ENCODE measurements around the gene NME4.

Gene NME4

DNA sequence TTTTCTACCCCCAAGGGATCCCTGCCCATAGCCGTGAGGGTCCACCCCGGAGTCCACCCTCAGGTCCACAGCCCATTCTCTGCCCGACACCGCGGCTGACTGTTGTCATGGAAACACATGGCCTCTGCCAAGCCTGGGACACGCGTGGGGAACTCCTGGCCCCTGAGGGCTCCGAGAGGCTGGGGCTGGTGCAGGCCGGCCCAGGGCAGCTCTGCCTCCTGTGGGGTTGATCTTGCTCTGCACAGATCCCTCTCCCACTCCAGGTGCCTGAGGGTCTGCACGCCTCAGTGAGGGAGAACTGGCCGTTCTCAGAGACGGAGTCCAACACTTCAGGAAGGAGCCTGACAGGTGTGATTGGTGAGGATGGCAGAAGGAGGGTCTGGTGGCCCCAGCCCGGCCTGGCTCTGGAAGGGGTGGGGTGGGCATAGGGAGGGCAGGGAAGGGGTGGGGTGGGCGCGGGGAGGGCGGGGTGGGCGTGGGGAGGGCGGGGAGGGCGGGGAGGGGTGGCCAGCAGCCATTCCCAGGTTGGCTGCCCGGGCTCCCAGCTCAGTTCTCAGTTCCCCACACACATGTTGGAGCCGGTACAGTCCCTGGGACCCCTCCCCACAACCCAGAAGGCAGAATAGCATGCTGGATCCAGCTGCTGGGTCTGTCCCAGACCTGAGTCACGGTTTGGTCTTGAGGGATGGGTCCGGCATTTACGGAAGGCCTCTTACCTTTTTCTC, 33.1 kb upstream of the NME4 start:
- DNase-seq: no peak

DNA sequence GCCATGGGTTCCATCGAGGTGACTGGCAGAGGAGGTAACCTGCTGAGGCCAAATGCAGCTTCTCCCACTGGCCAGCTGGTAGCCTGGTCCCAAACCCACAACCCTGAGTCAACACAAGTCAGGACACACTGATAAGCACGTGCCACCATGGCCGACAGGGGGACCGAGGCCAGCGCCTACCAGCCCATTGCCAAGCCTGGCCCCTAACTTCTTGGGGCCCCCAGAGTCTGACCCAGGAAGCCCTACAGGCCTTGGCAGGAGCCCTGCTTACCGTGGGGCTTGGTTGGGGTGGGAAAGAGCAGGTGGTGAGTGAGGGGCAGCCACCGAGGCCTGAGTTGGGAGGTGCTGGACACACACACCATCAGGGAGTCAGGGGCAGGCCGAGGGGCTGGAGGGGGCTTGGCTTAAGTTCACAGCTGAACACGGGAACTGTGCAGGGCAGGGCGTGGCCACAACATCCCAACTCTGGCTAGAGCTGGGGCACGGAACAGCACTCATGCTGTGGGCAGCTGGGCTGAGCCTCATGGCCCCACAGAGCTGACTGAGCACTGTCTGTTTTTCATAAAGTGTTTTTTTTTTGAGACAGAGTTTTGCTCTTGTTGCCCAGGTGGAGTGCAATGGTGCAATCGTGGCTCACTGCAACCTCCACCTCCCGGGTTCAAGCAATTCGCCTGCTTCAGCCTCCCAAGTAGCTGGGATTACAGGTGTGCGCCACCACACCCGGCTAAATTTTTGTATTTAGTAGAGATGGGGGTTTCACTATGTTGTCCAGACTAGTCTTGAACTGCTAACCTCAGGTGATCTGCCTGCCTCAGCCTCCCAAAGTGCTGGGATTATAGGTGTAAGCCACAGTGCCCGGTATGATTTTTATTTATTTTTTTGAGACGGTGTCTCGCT, 32.2 kb upstream of the NME4 start:
- no peak for DNase-seq

DNA sequence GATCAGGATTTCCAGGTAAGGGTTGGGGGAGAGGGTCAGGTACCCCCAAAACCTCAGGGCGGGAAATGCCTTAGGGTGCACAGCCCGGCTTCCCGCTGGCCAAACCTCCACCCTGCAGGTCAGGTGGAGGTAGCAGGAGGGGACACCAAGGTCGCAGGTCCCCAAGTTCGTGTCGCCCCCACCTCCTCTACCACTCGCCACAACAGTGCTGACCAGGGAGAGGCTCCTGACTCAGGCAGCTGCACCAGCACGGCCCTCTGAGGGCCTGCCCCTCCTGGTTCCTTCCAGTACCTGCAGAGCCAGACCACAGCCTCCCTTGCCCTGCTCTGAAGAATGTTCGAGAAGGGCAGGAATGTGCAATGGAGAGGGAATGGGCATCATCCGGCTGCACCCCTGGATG, 30.5 kb upstream of the NME4 start:
- DNase-seq: no peak

DNA sequence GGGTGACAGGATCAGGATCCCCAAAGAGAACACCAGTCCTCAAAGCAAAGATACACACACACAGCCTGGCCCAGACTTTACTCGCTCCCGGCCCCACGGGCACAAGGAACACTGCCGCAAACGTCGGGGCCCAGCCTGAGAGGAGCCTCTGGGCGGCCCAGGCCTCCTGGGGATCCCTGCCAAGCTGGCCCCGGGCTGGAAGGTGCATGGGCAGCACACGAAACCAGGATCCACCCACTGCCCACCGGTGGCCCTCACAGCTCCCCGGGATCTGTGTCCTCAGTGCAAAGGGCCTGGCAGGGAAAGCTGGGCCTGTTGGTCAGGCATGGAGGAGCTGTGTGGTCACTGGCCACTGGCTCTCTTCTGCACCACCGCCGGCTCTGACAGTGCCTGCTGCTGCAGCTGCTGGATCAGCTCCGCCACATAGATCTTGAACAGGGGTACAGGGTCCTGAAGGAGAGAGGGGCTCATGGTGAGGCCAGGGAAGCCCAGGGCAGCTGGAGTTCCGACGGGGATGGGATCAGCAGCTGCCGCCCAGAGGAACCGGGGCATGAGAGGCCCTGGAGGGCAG, 29.6 kb upstream of the NME4 start:
- no peak for DNase-seq

DNA sequence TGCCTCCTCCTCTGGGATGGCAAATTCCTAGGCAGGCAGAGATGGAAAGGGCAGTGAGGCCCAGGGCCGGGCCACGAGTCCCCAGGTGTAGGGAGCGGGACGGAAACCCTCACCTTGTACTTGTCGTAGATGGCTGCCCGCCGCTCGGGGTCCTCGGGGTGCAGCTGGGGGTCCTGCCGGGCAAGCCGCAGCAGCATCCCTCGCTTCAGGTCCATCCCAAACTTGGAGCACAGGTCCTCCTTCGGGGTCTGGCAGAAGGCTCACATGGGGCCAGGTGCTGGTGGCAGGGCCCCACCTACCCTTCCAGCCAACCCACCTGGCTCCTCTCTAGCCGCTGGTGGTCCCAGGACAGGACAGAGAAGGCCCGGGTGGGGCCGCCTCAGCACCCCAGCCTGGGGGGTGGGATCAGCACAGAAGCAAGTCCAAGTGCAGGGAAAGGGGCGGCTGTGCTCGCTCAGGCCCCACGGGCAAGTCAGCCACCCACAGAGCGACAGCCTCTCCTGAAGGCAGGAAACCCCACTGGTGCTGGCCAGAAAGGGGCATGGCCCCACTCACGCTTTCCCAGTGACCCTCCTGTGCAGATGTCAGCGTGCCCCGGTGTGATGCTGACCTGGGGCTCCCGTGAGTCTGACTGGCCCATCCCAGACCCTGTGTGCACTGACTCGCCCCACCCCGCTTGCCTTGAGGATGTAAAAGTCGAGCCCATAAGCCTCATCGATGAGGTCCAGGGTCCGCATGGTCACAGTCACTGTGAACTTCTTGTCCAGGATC, 28.4 kb upstream of the NME4 start:
- no peak for DNase-seq

DNA sequence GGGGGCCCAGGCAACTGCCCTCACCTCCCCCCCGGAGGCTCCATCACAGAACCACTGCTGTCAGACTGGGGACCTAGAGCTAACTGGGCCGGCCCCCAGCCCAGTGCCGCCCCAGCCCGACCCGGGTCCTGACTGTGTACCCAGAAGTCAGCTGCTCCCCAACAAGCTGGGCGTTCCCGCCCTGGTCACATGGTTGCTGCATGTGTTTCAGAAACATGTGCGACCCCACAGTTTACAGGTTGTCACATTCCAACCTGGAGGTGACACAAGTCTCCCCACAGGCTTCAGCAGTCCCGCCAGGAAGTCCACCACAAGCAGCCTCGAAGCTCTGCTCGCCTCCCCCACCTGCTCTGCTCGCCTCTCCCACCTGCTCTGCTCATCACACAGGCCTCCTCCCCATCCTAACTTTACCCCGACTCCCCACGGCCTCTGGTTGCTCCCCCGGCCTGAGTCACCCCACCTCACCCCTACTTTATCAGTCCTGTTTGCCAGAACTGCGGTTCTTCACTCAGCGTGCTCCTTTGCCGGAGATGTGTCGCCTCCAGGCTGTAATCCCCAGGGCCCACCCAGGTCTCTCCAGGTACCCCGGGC, 27.6 kb upstream of the NME4 start:
- DNase-seq: no peak

DNA sequence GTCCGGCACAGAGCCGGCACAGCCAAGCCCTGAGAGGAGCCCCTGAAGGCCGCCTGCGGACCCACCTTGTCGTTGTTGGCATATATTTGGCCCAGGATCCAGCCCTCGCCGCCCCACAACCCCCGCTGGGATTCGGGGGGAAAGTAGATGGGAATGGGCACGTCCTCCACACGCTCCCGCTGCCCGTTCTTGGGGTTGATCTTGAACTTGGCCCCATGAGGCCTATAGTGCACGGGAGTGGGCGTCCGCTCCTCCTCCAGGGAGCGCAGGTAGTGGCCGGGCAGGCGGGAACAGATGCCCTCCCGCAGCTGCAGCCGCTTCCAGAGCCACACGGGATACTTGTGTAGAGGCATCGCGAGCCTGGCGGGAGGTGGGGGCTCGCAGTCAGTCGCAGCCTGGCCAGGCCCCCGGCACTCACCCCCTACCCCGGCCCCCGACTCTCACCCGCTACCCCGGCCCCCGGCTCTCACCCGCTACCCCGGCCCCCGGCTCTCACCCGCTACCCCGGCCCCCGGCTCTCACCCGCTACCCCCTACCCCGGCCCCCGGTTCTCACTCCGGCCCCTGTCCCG, 27.0 kb upstream of the NME4 start:
- DNase-seq: no peak

DNA sequence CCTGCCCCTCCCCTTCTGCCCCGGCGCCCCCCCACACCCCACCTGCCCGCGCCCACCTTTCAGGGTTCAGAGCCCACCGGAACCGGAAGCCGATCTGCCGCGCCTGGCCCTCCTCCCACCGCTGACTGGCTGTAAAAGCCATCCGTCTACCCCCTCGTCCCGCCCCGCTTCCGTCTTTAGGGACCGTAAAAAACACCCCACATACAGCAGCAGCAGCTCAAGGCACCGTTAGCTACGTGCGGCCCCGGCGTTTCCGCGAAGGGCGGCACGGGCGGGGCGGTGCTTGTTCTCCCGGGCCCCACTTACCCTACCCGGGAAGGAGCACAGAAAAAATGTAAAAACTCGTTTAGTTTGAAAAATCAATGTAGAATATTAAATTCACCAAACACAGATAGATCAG, 26.6 kb upstream of the NME4 start, which contains the start of gene MRPL28:
MRPL28 (minus strand) TSS at position 96 of the 400 bp plus-strand sequence. CDS start 320 bp downstream, outside the sequence.
- peak; percentile 86 for DNase-seq

DNA sequence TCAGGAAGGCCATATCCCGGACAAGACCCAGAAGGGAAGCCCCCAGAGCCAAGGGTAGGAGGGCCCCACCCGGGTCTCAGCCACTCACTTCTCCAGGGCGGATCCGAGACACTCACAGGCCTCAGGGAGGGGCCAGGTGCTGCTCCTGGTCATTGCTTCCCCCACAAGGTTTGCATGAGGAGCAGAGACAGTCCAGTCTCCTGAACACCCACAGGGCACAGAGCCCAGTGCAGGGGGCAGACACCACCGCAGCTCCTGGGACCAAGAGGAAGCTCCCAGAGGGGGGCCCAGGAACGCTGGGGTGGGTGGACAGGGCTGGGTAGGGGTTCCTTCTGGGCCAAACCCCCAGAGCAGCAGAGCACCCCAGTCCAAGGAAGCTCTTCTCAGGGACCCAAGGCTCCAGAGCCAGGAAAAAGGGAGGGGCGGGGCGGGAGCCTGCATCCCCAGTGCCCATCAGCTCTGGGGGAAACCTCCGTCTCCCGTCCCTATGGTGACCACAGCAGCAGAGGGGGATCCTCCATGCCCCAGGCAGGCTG, 26.0 kb upstream of the NME4 start:
- DNase-seq: no peak

DNA sequence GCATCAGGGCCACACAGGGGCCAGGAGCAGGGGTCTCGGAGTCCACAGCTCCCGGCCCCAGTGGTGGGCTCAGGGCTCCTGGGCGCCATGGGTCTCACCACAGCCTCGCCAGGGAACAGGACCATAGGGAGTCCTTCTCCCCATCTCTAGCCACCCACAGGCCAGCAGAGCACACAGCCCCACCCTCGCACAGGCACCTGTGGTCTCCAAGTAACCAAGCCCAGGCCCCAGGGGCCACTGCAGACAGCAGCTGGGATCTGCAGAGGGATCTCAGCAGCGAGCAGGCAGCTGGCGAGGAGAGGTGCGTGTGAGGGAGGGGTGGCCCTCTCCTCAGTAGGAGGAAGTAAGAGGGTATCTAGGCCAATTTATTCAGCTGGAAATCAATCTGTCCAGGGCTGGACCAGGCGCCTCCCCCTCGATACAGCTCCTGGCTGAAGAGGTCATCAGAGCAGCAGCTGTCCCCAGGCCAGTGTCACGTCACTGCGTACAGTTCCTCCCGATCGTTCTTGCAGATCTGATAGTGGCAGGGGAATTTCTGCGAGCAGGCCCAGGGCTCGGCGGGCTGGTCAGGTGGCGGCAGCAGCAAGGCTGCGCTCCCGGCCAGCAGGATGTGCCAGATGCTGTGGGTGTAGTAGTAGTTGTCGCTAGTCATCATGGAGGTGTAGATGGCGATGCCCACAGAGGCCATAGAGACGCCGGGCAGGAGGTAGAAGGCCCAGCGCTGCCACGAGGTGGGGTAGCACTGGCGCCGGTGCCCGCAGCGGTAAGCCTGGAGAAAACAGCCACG, 25.3 kb upstream of the NME4 start:
- DNase-seq: no peak

DNA sequence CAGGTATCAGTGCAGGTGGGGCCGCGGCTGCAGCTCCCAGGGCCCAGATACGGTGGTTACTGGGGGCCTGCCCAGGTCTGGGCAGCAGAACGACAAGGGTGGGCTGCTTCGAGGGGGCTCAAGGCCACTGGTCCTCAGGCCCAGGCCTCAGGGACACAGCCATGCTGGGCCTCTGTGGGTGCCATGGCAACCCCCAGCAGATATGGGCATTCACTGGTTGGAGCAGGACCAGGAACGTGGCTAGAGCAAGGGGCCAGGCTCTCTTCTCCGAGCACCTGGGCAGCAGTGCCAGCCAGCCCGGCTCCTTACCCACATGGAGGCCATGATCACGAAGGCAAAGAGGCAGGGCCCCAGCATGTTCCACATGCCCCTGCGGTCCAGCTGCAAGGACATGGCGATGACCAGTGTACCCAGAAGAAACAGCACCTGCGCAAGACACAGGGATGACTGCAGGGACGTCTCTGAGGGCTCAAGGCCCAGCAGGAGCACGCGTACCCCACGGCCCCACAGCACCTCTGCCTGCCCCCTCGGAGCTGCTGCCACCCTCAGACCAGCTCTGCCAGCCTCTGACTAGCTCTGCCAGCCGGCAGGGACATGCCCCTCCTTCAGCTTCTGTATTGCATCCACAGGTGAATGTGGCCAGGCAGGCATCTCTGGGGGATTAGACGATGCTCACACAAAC, 24.6 kb upstream of the NME4 start:
- no peak for DNase-seq

DNA sequence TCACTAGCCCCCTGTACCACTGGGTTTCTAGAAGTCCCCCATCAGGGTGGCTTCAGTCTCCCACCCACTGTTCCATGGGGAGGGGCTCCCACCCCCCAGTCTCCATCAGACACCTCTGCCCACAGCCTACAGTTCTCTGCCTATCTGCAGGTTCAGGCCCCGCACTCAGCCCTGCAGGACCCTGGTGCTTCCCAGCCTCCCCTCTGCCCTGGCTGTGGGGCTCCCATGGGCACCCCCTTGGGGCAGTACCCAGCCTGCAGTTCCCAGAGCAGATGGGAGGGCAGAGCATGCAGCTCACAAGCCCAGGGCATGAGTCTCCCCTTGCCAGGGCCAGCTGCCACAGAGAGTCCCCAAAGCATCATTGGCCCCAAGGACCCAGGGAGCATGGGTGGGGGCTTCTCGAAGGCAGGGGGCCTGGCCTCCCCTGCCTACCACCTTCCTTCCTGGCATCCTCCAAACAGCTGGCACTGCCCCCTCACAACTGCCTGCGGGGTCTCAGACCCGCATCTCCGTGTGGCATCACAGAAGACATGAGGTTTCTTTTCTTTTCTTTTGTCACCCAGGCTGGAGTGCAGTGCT, 23.9 kb upstream of the NME4 start:
- DNase-seq: no peak

DNA sequence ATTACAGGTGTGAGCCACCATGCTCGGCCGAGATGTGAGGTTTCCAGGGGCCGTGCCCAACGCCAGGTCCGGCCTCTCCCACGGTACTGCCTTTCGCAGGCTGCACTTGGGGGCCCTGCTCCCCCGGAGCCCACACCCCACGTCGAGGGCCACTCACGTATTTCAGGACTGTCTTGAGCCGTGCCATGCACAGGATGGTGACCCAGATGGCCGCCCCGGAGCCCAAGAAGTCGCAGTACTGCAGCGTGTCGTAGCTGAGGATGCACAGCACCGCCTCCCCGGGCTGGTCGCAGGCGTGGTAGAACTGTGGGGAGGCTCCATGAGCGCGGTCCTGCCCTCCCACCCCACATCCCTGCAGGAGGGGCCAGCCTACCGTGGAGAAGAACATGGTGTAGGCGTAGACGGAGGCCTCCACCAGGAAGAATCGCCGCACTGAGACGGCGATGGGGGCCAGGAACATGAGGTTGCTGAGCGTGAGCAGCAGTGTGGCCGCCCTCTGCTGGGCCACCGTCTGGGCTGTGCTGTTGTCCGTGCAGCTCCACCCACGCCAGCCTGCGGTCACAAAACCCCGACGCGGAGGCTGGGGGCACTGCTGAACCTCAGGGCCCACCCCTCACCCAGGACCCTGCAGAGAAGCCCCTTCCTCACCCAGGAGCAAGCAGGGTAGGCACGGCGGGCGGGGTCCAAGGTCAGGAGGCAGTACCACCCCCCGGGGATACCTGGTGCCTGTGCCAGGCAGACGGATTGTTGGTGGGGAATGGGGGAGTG, 23.0 kb upstream of the NME4 start:
- no peak for DNase-seq

DNA sequence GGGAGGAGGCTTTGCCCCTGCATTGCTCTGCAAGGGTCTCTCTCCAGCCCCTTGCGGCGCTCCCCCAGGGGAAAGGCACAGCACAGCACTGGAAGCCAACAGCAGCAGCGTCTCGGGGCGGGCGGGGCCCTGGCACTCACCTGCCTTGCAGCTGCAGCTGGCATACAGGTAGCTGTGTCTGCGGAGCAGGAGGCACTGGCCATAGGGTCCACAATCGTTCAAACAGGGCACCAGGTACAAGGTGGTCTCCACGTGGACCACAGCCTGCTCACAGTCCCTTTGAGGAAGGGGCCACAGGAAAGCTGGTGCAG, 22.4 kb upstream of the NME4 start:
- no peak for DNase-seq

DNA sequence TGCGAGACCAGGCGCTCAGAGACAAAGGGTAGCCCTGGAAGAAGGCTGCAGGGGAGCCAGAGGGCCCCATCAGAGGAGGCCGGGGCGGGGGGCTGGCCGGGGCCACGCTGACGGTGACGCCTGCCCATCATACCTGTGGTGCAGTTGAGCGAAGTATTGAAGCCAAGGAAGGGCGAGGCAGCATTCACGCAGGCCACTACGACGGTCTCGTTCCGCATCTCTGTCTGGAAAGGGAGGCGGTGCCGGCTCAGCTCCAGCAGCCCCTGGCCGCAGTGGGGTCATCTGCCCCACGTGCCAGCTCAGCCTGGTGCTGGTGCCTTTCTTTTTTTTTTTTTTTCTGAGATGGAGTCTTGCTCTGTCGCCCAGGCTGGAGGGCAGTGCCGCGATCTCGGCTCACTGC, 21.8 kb upstream of the NME4 start:
- no peak for DNase-seq

DNA sequence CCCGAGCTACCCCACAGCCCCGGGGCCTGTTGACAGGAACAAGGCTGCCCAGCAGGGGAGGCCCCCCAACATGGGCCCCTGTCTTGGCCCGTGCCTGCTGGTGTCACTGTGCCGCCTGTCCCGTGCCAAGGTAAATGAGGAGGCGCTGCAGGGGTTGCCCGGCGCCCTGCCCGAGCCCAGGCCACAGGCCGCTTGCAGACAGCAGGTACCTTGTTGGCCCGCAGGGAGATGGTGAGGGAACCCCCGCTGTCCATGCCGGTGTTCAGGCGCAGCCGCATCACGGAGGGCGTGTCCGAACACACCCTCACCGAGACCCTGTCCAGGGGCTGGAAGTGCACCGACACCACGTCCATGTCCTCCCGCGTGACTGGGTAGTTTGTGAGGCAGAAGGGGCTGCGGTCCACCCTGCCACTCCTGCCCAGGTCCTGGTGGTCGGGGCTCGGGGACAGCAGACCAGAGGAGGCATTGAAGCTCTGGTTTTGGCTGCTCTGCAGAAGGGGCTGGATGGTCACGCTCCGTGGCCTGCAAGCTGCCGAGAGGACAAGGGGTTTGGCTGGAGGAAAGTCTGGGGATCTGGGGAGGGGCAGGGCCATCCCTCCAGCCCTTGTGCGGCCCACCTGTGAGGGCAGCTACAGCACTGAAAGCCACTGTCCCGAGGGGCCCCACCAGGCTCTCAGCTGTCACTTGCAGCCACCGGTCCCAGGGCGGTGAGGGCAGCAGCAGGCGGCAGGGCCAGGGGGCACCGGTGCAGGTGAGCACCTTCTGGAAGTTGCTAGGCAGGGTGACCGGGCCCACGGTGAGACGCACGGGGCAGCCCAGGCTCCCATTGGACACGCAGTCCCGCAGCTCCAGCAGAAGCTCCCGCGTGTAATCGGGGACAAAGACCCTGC, 20.8 kb upstream of the NME4 start:
- no peak for DNase-seq

DNA sequence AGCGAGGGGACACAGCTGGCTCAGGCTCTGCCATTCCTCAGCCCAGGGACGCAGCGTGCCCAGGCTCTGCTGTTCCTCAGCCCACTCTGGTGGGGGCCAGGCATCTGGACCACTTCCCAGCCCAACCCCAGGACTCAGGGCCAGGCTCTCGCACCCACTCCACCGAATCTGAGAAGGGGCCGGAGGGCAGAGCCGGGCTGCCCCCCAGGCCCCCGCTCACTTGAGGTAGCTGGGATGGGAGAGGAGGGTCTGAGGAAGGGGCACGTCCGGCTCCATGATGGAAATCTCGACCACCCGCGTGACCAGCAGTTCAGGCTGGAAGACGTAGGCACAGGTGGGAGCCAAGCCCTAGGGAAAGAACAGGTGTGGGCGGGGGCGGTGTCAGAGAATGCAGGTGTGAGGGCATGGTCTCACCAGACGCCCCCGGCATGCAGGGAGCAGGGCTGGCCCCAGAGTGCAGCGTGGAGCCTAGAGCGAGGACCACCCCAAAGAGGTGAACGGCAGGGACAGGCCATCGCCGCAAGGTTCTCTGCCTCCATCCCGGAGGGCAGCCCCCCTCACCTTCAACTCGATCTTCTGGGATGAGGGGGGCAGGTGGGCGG, 20.1 kb upstream of the NME4 start:
- DNase-seq: no peak

DNA sequence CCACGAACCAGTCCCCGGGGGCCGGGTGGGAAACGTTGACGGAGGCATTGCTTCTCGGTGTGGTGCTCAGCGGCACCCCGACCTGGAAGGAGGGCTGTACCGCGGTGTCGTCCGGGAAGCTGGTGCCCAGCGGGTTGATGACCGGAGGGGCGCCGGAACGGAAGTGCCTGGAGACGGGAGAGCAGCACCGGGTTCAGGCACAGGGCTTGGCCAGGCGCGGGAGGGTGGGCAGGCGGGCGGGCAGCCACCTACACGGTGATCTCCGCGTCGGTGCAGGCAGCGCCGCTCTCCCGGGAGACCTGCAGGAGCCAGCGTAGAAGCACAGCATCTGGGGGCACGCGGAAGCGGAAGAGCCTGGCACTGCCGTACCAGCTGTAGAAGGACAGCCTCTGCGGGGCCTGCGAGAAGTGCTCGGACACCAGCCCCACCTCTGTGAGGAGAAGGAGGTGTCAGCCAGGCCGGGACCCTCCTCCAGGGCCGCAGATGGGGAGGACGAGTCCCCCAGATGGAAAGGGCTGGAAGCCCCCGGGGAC, 19.5 kb upstream of the NME4 start:
- DNase-seq: no peak

All from DMS79 (cell line).